Subcutaneous adipose tissue (tissue), 4 donors: ENCODE data around the gene EBP. TPM values are rescaled to one million over a fixed set of nuclear protein-coding genes. Genes with fewer than 3 reads are reported as not detected.

Experiments used
- total RNA-seq, 4 donors: library from RNA; depleted of rRNA; stranded (reverse); fragments of >200 nt; gene quantifications; one replicate each; pipeline ENCODE4 v1.1.0, GENCODE V29; 2016
- TF ChIP-seq, protein P1 (sequence below): fragments of 450-650 bp; IDR thresholded peaks from one replicate; pipeline ENCODE4 v1.5.1; 2016; ENCODE audit warnings: low read depth, mild to moderate bottlenecking, control low read depth, antibody characterized with exemption, moderate library complexity

The EBP gene
- total RNA-seq, 4 donors from 2014 or later = 6.0 to 33.5 (median 15.3) TPM

DNA sequence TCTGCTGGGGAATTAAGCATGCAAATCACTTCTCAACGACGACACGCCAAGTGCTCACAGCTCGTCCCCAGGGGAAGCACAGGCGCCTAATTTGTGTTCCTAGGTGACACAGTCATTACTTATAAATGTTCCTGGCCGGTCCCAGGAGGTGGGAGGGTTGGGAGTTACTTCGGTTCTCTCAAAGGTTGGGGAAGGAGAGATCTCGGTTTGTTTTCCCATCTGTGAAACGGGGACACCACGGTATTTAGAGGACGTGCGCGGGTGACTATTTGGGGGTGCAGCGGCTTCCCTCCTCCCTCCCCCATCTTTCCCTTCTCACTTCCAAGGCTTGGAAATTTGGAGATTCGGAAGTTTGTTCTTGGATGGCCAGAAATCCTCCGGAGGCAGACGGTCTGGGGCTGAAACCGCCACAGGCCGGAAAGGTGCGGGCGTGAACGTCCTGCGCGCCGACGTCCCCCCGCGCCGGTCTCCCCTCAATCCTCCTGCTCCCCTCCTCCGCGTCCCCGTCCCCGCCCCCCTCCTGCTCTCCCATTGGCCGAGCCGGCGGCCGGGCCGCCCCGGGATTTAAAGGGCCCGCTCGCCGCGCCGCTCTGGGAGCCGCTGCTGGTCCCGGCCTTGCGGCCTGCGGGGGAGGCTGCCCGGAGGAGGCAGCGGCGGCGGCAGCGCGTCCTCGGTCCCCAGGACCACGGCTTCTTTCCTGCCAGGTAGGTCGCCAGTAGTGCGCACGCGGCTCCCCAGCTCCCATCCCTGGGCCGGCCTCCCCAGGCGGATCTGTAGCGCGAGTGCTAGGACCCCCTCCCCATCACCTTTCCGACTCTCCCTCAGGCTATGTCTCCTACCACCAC, 13.0 kb upstream of the EBP start, which contains the start of gene PORCN:
PORCN (plus strand) TSS at position 593 of the 845 bp plus-strand sequence. CDS start 829 bp downstream, outside the sequence.
- TF ChIP-seq, protein P1, sequence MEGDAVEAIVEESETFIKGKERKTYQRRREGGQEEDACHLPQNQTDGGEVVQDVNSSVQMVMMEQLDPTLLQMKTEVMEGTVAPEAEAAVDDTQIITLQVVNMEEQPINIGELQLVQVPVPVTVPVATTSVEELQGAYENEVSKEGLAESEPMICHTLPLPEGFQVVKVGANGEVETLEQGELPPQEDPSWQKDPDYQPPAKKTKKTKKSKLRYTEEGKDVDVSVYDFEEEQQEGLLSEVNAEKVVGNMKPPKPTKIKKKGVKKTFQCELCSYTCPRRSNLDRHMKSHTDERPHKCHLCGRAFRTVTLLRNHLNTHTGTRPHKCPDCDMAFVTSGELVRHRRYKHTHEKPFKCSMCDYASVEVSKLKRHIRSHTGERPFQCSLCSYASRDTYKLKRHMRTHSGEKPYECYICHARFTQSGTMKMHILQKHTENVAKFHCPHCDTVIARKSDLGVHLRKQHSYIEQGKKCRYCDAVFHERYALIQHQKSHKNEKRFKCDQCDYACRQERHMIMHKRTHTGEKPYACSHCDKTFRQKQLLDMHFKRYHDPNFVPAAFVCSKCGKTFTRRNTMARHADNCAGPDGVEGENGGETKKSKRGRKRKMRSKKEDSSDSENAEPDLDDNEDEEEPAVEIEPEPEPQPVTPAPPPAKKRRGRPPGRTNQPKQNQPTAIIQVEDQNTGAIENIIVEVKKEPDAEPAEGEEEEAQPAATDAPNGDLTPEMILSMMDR = no peak

DNA sequence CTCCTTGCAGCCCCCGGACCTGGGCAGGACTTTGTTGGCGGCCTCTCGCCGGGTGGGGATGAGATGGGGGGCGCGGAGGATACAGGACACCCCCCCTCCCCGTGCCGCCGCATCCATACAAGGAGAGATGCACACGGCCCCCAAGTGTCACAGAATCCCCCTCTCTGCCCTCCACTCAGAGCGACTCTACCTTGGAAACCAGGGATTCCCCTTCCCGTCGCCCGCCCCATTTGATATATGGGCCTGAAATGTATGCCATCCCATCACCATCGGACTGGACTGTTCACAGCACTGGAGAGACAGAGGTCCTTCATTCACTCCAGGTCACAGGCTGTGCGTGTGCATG, 12.4 kb upstream of the EBP start:
- TF ChIP-seq, protein P1 = no peak

DNA sequence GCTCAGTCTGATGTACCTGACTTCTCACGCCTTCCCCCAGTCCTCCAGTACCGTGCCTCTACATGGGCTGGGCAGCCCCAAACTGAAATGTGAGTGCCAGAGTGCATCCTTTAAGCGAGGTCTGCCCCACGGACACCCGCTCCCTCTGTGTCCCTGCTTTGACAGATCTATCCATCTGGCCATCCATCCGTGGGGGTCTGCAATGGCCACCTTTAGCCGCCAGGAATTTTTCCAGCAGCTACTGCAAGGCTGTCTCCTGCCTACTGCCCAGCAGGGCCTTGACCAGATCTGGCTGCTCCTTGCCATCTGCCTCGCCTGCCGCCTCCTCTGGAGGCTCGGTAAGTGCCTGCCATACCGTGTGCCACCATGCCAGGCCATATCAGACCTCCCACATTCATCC, 12.0 kb upstream of the EBP start:
- TF ChIP-seq, protein P1 = no peak

DNA sequence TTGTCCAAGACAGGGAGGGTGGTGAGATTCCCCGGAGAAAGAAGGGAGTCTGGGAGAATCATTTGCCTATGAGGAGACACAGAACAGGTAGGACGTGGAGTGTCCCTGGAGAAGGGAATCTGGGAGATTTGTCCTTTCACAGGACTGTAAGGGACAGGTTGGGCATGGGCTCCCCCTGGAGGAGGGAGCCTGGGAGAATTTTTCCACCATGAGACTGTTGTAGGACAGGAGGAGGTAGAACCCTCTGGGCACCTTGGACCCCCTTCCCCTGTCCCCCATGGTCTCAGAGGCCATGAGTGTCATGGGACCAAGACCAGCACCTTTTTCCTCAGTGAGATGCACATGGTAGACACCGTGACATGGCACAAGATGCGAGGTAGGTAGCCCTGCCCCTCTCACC, 10.0 kb upstream of the EBP start:
- TF ChIP-seq, protein P1 = no peak

DNA sequence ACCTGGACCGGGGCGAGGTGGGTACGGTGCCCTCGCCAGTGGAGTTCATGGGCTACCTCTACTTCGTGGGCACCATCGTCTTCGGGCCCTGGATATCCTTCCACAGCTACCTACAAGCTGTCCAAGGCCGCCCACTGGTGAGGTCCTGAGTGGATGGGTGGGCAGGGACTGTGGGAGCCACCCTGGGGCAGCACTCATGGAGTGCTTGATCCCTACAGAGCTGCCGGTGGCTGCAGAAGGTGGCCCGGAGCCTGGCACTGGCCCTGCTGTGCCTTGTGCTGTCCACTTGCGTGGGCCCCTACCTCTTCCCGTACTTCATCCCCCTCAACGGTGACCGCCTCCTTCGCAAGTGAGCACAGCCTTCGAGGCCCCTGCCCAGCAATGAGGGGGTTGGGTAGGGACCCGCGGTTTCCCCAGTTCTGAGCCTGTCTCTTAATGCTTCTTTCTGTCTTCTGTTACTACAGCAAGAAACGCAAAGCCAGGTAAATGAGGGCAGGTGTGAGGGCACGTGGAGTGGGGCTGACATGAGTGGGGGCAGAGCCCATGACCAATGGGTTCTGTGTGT, 9.2 kb upstream of the EBP start:
- TF ChIP-seq, protein P1 = no peak

DNA sequence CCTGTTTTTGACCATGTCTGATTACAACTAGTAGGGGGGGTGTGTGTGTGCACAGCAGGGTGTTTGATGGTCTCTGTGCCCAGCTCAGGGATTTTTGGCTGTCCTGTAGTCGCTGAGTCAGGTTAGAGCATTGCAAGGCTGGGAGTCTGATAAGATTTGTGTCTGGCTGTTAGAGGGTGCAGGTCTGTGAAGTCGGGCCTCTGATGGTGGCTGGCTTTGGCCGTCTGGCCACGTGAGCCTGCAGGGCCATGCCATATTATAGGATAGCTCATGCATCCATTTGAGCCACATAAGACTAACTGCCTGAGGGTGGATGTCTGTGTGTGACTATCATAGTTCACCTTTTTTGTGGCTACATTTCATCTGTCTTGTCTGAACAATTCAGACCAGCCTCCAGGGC, 7.9 kb upstream of the EBP start:
- TF ChIP-seq, protein P1 = no peak

DNA sequence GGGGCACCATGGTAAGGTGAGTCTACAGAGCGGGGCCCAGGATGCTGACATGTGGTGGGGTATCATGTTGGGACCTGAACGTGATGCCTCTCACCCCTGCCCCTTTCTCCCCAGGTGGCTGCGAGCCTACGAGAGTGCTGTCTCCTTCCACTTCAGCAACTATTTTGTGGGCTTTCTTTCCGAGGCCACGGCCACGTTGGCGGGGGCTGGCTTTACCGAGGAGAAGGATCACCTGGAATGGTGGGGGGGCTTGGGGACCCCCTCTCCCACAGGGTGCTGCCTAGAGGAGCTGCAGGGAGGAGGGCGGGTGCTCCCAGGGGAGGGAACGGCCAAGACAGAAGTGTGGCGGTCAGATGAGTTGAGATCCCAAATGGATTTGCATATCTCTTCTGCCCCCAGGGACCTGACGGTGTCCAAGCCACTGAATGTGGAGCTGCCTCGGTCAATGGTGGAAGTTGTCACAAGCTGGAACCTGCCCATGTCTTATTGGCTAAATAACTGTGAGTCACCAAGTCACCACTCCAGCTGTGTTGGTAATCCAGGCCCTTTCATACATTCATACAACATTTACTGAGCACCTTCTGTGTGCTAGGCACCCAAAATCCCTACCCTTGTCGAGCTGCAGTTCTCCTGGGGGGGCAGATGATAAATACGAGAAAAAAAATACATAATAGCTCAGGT, 7.3 kb upstream of the EBP start:
- TF ChIP-seq, protein P1 = no peak
